Measurements from ENCODE around the gene SFTPB.

SFTPB gene

GRCh38 chr2:85702172-85702571, 34.2 kb upstream of the SFTPB start:
- no peak for DNase-seq

- DNase-seq, result no peak
Measured at GRCh38 chr2:85699325-85699724, 31.3 kb upstream of the SFTPB start.

- DNase-seq, result no peak
Measured at GRCh38 chr2:85698880-85699254, 30.9 kb upstream of the SFTPB start.

GRCh38 chr2:85698184-85698879, 30.3 kb upstream of the SFTPB start:
- no peak for DNase-seq

- no peak for DNase-seq
Measured at GRCh38 chr2:85697716-85698115, 29.7 kb upstream of the SFTPB start.

- DNase-seq, result no peak
Measured at GRCh38 chr2:85697096-85697495, 29.1 kb upstream of the SFTPB start.

GRCh38 chr2:85695691-85696668, 28.0 kb upstream of the SFTPB start:
- DNase-seq, result no peak

GRCh38 chr2:85695121-85695520, 27.1 kb upstream of the SFTPB start:
- no peak for DNase-seq

- DNase-seq, result no peak
Measured at GRCh38 chr2:85694052-85695025, 26.3 kb upstream of the SFTPB start, which contains the start of gene GNLY. TSS of gene GNLY (plus strand) at chr2:85694358. CDS start at chr2:85694419, 61 bp downstream.

GRCh38 chr2:85692039-85692645, 24.1 kb upstream of the SFTPB start:
- DNase-seq, result no peak

- no peak for DNase-seq
Measured at GRCh38 chr2:85690932-85691331, 22.9 kb upstream of the SFTPB start.

GRCh38 chr2:85684806-85685205, 16.8 kb upstream of the SFTPB start:
- DNase-seq, result peak; percentile 44

- no peak for DNase-seq
Measured at GRCh38 chr2:85684380-85684779, 16.4 kb upstream of the SFTPB start.

- no peak for DNase-seq
Measured at GRCh38 chr2:85682378-85682777, 14.4 kb upstream of the SFTPB start.

- DNase-seq, result no peak
Measured at GRCh38 chr2:85681776-85682175, 13.8 kb upstream of the SFTPB start.

- no peak for DNase-seq
Measured at GRCh38 chr2:85681372-85681763, 13.4 kb upstream of the SFTPB start.

- DNase-seq, result no peak
Measured at GRCh38 chr2:85680707-85681371, 12.8 kb upstream of the SFTPB start.

- peak; percentile 78 for DNase-seq
Measured at GRCh38 chr2:85678794-85679672, 11.0 kb upstream of the SFTPB start.

GRCh38 chr2:85678377-85678776, 10.4 kb upstream of the SFTPB start:
- no peak for DNase-seq

GRCh38 chr2:85675866-85676548, 8.0 kb upstream of the SFTPB start:
- no peak for DNase-seq
